ENCODE results near the gene CCKAR.
A peak's percentile ranks its signal among the peaks of the same experiment; 100 is the strongest.

CCKAR gene

DNA sequence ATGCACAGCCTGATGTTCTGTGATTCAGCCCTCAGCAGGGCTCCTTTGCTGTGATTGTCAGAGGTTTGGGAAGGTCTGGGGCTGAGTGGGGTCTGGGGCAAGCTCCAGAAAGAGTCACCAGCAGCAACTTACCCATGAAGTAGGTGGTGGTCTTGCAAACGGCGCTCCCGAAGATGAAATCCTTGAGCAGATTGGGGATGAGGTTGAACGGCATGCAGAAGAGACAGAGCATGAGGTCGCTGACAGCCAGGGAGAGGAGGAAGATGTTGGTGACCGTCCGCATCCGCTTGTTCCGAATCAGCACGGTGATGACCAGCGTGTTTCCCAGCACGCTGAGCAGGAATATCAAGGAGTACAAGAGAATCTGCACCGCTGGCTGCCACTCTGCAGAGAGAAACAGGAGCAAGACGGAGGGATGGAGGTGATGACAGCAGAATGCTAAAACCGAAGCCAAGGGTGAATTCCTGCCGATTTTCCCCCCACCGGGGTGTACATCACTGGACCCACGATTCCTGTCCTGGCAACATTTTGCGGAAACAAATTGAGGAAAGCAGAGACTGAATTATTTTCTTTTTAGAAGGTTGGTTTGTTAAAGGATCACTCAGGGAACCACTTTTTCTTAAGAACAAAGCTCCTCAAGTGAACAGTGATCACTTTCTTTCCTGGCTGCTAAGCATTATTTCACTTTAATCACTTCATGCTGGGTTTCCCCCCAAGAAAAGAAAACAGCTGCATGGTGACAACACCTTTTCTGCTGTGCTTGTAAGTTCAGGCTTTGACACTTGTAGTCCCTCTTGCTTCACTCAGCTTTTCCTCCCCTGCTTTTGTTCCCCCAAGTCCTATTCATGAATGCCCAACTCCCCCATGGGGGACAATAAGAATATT, 941 bp downstream of the CCKAR start:
- no peak for DNase-seq (ENCODE audit: low read depth)

DNA sequence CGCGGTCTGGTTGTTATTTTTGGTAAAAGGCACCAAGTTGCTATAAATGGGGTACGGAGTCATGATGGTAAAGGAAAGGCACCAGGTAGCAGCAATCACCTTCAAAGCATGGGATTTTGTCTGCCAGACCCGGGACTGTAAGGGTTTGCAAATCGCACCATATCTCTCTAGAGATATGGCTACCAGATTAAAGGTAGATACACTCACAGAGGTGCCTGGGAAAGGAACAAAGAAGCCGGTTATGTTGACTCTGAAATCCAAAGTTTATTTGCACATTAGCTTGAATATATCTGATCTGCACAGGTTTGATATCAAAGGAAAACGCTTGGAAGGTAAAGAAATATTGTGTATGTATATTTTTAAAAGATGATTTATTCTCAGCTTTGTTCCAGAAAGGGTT, 4.6 kb downstream of the CCKAR start:
- DNase-seq (ENCODE audit: low read depth): no peak

DNA sequence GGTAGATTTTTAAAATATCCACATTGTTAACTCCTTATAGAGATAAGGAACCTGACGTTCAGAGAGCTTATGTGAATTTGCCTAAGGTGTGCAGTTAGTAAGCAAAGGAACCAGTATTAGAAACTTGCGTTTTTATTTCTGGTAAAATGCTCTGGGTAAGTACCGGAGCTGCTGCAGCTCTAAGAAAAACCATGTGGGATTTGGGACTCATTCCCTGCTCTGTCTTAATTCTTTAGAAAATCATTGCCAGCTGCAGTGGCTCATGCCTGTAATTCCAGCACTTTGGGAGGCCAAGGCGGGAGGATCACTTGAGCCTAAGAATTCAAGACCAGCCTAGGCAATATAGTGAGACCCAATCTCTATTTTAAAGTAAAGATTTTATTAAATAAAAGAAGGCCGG, 5.8 kb downstream of the CCKAR start:
- DNase-seq (ENCODE audit: low read depth): no peak

- DNase-seq (ENCODE audit: low read depth): no peak
These were observed 6.2 kb downstream of the CCKAR start for GRCh38 chr4:26484032-26484515.

GRCh38 chr4:26482508-26483462, 7.5 kb downstream of the CCKAR start:
- DNase-seq (ENCODE audit: low read depth): no peak

GRCh38 chr4:26478330-26478729, 12.0 kb downstream of the CCKAR start:
- DNase-seq (ENCODE audit: low read depth): no peak

DNA sequence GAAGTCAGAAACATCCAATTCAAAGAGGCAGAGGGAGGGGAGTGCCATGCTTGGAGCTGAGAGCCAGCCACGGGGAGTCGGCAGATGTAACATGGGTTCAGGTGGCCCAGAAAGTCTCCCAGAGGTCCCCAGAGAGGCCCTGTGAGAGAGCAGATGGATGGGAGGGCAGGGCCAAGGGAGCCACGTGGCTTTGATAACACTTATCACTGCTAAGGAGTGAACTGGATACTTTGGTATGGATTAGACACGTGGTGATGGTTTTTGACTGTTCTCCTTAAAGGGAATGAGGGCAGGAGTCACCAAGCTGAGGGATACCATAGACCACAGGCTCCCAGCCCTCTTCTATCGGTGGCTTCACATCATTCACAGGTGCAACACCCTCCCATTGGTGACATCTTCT, 13.7 kb downstream of the CCKAR start:
- DNase-seq (ENCODE audit: low read depth): no peak

- no peak for DNase-seq (ENCODE audit: low read depth)
These were observed 14.6 kb downstream of the CCKAR start for GRCh38 chr4:26475716-26476115.

GRCh38 chr4:26474551-26474950, 15.7 kb downstream of the CCKAR start:
- no peak for DNase-seq (ENCODE audit: low read depth)

GRCh38 chr4:26473893-26474292, 16.4 kb downstream of the CCKAR start:
- no peak for DNase-seq (ENCODE audit: low read depth)

- DNase-seq (ENCODE audit: low read depth): no peak
These were observed 18.4 kb downstream of the CCKAR start for GRCh38 chr4:26471890-26472289.

DNA sequence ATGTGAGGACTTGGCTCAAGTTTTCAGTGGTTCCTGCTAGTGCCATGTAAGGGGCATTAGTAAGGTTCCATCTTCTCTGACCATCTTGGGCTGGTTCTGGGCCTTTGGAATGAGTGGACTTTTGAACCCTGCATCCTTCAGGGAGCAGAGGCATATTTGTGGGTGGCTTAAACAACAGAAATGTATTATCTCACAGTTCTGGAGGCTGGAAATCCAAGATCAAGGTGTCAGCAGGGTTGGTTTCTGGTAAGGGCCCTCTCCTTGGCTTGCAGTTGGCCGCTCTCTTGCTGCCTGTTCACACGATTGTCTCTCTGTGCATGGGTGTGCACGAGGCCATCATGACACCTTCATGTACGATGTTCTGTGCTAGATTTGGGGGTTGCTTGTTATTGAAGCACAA, 21.3 kb downstream of the CCKAR start:
- no peak for DNase-seq (ENCODE audit: low read depth)

GRCh38 chr4:26468283-26468949, 21.9 kb downstream of the CCKAR start:
- no peak for DNase-seq (ENCODE audit: low read depth)

GRCh38 chr4:26467724-26468123, 22.6 kb downstream of the CCKAR start:
- DNase-seq (ENCODE audit: low read depth): no peak

GRCh38 chr4:26466578-26467270, 23.6 kb downstream of the CCKAR start:
- DNase-seq (ENCODE audit: low read depth): no peak

GRCh38 chr4:26464420-26465095, 25.7 kb downstream of the CCKAR start:
- DNase-seq (ENCODE audit: low read depth): no peak

DNA sequence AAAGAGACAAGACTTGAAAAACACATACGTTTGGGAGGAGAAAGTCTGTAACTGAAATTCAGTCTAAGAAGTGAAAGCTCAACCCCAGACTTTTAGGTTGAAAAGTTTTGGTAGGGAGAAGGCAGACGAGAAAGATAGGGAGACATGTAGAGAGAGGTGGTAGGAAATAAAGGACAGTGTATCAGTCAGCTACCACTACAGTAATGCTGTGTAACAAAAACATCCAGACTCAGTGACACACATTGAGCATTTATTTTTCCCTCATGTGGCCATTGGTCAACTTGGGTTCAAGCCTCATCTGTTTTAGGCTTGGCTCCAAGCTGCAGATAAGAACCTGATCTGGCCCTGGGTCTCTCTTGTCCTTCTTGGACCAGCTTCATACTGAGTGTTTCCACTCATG, 26.9 kb downstream of the CCKAR start:
- DNase-seq (ENCODE audit: low read depth): no peak

DNA sequence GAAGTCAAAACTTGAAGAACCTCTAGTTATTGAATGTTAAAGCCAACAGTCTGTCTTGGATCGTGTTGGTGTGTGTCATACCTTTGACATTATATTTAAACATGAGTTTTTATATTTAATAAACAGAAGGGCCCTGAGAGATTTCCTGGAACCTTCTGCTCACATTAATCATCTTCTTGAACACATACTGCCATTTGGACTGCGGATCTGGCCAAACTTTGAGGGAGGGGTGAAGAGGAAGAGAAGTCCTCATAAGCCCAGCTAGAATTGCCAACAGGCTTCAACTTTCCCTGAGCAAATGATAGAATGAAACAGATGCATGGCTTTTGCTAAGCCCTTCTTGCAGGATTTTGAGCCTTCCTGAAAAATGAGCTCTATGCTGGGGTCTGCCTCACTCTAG, 27.4 kb downstream of the CCKAR start:
- DNase-seq (ENCODE audit: low read depth): no peak

GRCh38 chr4:26459756-26460530, 30.3 kb downstream of the CCKAR start:
- no peak for DNase-seq (ENCODE audit: low read depth)

DNA sequence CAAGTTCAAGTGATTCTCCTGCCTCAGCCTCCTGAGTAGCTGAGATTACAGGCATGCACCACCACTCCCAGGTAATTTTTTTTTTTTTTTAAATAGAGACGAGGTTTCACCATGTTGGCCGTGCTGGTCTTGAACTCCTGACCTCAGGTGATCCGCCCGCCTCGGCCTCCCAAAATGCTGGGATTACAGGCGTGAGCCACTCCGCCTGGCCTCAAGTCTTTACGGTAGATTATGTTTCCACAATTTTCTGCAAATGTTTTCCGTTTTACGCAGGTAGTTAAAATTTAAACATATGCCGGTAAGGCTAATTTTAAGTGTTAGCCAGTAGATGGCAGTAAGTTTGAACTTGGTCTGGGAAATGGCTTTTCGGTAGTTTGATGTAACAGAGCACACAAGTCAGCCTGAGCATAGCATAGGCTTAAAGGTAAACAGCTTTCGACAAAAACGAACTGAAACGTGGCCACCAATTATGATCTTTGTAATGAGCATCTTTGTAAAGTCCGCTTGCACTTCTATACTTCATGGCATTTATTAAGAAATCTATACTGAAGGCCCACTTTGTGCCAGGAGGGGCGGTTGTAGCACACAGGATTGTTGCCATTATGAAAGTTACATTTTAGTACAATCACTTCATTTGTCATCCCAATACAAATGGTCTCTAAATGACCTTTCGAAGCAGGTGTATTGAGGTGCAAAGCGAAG, 31.1 kb downstream of the CCKAR start:
- peak; percentile 15 for DNase-seq (ENCODE audit: low read depth)

Data from HS-5 (cell line).